Suppressor macrophage treated with lipopolysaccharide for 4 hours (primary cell): ENCODE measurements around the gene HIPK2.

Experiments used
- DNase-seq: peaks from one replicate; pipeline ENCODE4 v3.0.0-alpha.2; 2020

HIPK2 gene

DNA sequence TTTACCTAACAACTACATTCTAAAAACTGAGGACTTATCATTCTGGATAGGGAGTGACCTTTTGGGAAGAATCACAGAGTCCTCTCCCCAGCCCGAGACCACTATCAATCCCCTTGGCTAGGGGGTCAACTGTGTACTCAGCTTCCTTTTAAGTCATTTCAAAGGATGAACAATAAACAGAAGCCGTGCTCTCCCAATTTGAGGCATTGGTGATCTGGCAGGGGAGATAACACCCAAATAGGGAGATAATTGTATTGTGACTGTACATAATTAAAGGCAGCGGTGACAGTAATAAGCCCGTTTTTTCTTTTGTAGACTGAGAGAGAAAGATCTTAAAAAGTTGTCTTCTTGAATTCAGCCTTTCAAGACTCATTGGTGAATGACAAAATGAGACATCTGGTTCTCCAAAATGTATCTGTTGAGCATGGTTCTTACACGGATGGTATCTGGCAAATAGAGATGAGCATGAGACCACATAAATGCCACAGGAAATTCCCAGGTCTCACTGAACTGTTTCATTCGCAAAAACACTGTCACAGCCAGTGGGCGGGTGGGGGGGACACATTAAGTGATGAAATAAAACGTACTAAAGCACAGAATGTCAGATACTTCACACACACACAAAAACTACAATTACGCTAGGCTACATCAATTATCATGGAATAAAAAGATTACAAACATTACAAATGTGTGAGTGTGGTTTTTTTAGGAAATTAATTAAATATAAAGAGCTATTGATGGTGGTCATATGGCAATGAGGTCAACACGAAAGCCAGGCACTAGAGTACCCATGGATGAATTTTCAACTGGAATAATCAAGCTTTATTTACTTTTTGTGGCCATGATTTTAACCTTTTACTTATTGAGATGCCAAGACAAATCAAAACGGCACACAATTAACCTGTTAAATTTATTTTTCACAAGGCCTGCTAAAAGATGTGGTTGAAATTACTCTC, 108.4 kb downstream of the HIPK2 start:
- no peak for DNase-seq

GRCh38 chr7:139667377-139667776, 110.4 kb downstream of the HIPK2 start:
- no peak for DNase-seq

DNA sequence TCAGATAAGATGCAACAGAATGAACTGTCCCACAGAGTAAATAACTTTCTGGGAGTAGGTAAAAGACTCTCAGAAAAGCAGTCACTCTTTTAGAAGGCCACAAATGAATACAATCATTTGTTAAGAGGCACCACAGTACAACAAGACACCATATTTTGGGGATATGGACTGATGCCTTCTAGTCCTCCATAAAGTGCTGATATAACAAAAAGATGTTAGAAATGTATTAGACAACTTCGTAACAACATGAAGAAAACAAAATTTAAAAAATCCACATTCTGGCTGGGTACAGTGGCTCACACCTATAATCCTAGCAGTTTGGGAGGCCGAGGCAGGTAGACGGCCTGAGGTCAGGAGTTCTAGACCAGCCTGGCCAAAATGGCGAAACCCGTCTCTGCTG, 111.3 kb downstream of the HIPK2 start:
- DNase-seq: no peak

DNA sequence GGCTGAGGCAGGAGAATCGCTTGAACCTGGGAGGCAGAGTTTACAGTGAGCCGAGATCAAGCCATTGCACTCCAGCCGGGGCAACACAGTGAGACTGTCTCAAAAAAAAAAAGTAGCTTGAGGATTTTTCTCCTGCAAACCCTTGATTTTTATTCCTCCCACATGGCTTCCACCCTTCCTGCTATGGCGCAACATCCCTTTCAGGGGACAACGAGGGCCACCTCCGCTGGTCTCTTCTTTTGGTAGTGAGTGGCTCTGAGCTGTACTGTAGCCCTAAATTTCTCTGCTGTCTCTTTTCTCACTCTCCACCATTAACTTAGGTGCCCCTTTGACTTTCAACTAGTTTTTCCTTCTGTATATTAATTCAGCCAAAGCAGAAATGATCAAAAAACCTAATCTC, 113.4 kb downstream of the HIPK2 start:
- no peak for DNase-seq

- no peak for DNase-seq
Observed at GRCh38 chr7:139663608-139664177, 114.1 kb downstream of the HIPK2 start.

GRCh38 chr7:139661903-139662302, 115.9 kb downstream of the HIPK2 start:
- no peak for DNase-seq

DNA sequence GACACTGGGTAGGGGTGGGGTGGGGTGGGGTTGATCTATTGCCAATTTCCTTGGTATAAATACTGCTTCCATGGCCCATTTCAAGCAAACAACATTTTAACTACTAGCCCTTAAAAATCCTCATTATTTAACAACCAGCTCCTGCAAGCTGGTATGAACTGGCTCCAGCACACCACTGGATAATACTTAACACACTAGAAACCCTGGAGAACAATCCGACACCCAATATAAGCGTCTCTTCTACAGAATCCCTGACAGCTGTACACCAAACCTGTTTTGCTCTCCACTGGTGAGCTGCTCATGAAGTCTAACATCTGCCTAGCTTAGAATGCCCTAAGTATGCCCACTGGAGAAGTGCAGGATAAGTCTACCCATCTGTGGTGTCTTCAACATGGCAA, 116.8 kb downstream of the HIPK2 start:
- DNase-seq: no peak

GRCh38 chr7:139660317-139661042, 117.3 kb downstream of the HIPK2 start:
- no peak for DNase-seq

DNA sequence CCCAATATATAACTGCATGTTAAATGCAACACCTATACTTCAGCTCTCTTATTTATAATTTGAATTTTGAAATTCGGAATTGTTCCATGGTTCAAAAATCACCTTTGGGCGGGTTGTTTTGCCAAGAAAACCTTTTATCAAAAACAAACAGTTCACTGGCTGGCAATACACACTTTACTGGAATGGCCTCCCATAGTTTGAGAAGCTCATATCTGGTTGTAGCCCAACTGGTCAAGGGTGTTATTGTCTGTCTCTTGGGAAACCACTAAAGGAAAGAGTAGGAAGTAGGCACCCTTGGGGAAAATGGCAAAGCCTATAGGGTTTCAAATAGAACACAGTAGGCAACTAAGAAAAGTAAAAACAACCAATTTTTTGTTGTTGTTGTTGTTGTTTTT, 117.9 kb downstream of the HIPK2 start:
- DNase-seq: no peak

DNA sequence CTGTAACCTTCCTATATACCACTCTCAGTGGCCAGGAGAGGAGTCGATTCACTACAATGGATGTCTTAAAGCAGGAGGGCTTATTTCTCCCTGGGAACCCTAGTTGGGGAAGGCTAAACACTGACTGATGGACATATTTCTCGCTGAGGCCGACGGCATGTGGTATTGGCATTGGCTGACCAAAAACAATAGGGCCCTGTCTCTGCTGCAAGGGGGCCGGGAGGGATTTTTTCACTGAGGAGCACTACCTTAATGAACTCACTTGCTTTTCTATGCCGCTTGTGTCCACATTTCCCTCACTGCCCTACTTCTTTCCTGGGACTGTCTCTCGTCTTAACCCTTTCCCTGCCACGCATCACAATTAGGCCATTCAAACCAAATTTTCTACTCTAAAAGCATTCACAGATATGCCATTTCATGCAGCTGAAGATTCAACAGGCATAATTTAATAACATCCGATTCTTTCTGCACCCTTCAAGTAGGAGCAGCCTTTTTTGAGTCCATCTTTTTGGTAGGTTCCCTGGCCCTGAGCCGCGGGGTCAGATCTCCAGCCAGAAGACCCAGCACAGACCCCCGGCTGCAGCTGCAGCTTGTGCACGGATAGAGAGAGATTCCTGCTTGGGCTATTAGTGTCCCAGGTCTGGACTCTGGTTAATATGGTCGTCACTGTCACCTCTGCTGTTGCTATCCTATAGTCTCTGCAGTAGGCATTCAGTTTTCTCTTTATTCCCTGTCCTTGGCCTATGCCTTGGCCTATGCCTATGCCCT, 118.7 kb downstream of the HIPK2 start:
- no peak for DNase-seq

DNA sequence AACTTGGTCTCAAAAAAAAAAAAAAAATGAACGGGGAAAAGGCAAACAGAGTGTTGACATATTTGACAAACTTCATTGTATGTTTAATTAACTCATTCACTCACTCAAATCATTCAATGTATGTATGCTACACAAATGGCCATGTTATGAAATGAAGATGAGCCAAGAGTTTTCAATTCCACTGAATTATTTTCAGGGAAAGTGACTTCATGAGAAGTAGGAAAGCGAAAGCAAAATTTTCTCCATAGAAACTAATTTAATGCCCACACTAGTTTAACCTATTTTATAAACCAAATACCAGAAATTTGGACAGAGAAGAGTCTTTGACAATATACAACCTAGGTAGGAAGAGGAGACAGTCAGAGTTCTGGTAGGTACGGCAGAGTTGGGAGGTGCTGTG, 119.5 kb downstream of the HIPK2 start:
- peak; percentile 63 for DNase-seq

DNA sequence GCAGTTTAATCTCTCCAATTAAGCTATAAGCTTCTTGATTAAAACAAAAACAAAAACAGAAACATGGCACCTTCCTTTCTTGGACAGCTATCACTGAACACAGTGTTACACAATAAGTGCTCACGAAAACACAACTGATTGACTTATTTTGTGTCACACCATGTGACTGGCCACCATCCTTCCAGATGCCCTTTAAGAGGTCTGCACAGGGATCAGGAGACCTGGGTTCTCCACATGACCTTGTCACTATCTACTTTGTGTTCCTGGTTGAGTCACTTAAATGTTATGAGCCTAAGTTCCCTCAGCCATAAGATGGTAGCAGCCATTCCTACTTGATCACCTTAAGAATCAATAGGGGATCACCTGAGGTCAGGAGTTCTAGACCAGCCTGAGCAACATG, 120.1 kb downstream of the HIPK2 start:
- peak; percentile 56 for DNase-seq

- DNase-seq: no peak
Observed at GRCh38 chr7:139656387-139656786, 121.4 kb downstream of the HIPK2 start.

DNA sequence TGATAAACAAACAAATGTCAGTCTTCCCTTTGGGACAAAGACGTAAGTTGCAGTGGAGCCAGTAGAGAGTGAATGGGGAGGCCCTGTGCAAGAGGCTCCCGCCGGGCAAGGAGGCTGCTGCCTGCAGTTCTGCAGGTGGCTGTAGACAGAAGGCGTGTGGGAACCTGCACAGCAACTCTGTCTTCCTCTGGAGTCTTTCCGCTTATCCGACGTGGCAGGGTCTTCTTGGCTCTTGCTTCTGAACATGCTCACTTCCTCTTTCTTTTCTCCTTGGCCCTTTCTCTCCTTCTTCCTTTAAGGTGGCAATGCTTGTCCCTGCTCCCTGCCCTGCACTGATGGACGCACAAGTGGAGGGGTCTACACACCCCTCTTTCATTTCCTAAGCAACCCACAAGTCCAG, 122.5 kb downstream of the HIPK2 start:
- no peak for DNase-seq

DNA sequence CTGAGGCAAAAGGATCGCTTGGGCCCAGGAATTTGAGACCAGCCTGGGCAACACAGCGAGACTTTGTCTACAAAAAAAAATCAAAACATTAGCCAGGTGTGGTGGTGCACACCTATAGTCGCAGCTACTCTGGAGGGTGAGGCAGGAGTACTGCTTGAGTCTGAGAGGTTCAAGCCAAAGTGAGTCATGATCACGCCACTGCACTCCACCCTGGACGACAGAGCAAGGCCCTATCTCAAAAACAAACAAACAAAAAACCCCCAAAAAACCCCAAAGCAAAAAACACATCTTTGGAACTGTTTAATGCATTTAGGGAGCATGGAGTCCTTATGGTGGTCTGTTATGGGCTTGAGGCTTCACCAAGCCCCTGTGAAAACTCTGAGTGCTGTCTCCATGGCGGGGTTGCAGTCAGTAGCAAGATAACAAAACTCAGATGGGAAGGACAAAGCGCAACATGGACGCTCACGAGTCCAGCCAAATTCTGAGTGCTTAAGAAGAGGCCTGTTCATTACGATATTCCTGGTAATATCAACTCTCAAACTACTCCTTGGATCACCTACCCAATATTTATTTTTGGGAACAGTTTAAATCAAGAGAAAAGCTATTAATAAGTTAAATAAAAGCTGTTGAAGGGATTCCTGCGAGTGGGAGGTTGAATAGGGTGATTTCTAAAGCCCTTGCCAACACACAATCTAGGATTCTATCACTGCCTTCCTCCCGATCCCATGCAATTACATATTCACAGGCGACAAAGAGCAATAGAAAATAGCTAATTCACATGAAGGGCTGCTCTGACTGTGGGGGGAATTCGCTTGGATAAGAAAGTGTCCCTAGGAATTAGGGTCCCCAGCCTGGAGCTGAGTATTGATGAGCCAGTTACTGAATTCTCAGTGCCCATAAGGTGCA, 123.3 kb downstream of the HIPK2 start:
- no peak for DNase-seq

DNA sequence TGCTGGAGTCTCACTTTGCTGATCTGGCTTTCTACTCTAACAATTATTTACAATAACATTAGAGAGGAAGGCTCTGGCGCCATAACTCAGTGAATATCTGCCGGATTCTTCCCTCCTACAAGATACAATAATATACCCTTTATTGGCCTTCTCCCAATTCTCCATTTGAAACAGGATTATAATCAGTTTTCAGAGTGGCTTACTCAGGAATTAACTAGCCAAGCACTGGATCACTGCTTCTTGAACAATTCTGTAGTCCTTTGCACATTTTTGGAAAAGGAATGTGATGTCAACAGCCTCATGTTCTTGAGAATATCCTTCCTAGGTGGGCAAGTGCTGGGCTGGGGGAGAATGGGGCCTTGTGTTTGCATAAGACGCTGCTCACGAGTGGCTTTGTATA, 125.9 kb downstream of the HIPK2 start:
- DNase-seq: no peak

- DNase-seq: no peak
Observed at GRCh38 chr7:139651308-139651707, 126.5 kb downstream of the HIPK2 start.

- no peak for DNase-seq
Observed at GRCh38 chr7:139650429-139651100, 127.2 kb downstream of the HIPK2 start.

GRCh38 chr7:139648941-139649425, 128.8 kb downstream of the HIPK2 start:
- DNase-seq: peak; percentile 82

GRCh38 chr7:139648391-139648861, 129.4 kb downstream of the HIPK2 start:
- peak; percentile 40 for DNase-seq

GRCh38 chr7:139647814-139648390, 129.9 kb downstream of the HIPK2 start:
- DNase-seq: no peak
